Activated T-cell treated with anti-CD3 and anti-CD28 coated beads, Interleukin-2, amount 50 U/mL, for 72 hours (primary cell): ENCODE data around the gene TMEM203. TPM values are rescaled to one million over a fixed set of nuclear protein-coding genes. Genes with fewer than 3 reads are reported as not detected.

Source experiments
- ATAC-seq, 2 donors: fragments of 150-1000 bp; cut with Tn5 transposase; replicated peaks in 1 of 2; 2 replicates each; pipeline ENCODE4 v1.10.0; 2021; ENCODE audit warnings: moderate library complexity in 2 of 2, mild to moderate bottlenecking in 1 of 2
- DNase-seq, 2 donors: peaks; one replicate each; pipeline ENCODE4 v3.0.0; 2021 to 2022; ENCODE audit warnings: mixed read lengths in 1 of 2
- H3K27ac Mint-ChIP-seq: one replicate; pipeline ENCODE4 v1.8.0; 2022; ENCODE audit warnings: mild to moderate bottlenecking, moderate library complexity, mixed read lengths
- H3K27me3 Mint-ChIP-seq: one replicate; pipeline ENCODE4 v1.8.0; 2022; ENCODE audit warnings: low read depth, mixed read lengths
- H3K36me3 Mint-ChIP-seq, 2 donors: one replicate each; pipeline ENCODE4 v1.8.0; 2022; ENCODE audit warnings: mixed read lengths in 2 of 2, mild to moderate bottlenecking in 1 of 2; ENCODE audit not compliant: insufficient read depth in 2 of 2
- H3K4me1 Mint-ChIP-seq: one replicate; pipeline ENCODE4 v1.8.0; 2022; ENCODE audit warnings: low read depth, mixed read lengths
- H3K4me3 Mint-ChIP-seq, 2 donors: one replicate each; pipeline ENCODE4 v1.8.0; 2022; ENCODE audit warnings: mild to moderate bottlenecking in 2 of 2, mixed read lengths in 2 of 2, moderate library complexity in 2 of 2
- H3K9me3 Mint-ChIP-seq, 2 donors: one replicate each; pipeline ENCODE4 v1.8.0; 2022; ENCODE audit warnings: mixed read lengths in 2 of 2
- total RNA-seq, 2 donors: library from RNA; stranded (reverse); gene quantifications; one replicate each; pipeline ENCODE4 v1.2.3, GENCODE V29; 2022

Gene TMEM203
- total RNA-seq, 2 donors from 2014 or later = 27.4 to 33.3 TPM

- Mint-ChIP-seq H3K36me3 (peaks cover 0 to 2% of the 10 kb centered on the region in 2 donors), H3K27ac (no peak overlapping the region), H3K4me1 (peaks cover 6% of the 10 kb centered on the region), H3K4me3 (no peak overlapping the region), H3K27me3 (no peaks in the 10 kb centered on the region), H3K9me3 (no peaks in the 10 kb centered on the region)
- DNase-seq (no peak), ATAC-seq (no peak)
Measured at GRCh38 chr9:137215196-137215986, 9.9 kb upstream of the TMEM203 start.

GRCh38 chr9:137214620-137215019 lies 9.2 kb upstream of the TMEM203 start:
- no peak for ATAC-seq
- H3K4me3 Mint-ChIP-seq = no peak overlapping the region

GRCh38 chr9:137213160-137214060 lies 8.0 kb upstream of the TMEM203 start:
- H3K27me3 Mint-ChIP-seq = no peaks in the 10 kb centered on the region
- H3K4me1 Mint-ChIP-seq = peaks cover 6% of the 10 kb centered on the region
- H3K9me3 Mint-ChIP-seq = no peaks in the 10 kb centered on the region

More at GRCh38 chr9:137214620-137215019, 9.2 kb upstream of the TMEM203 start:
- Mint-ChIP-seq H3K27me3 (no peaks in the 10 kb centered on the region), H3K4me1 (peaks cover 6% of the 10 kb centered on the region), H3K27ac (no peak overlapping the region), H3K36me3 (peaks cover 0 to 2% of the 10 kb centered on the region in 2 donors), H3K9me3 (no peaks in the 10 kb centered on the region)
- no peak for DNase-seq

GRCh38 chr9:137212520-137212919 lies 7.1 kb upstream of the TMEM203 start:
- no peak for DNase-seq
- ATAC-seq = no peak
- H3K27me3 Mint-ChIP-seq = no peaks in the 10 kb centered on the region
- no peak overlapping the region for H3K4me3 Mint-ChIP-seq
- peaks cover 0 to 6% of the 10 kb centered on the region in 2 donors for H3K36me3 Mint-ChIP-seq
- H3K9me3 Mint-ChIP-seq = no peaks in the 10 kb centered on the region
- H3K4me1 Mint-ChIP-seq = peaks cover 9% of the 10 kb centered on the region
- H3K27ac Mint-ChIP-seq = no peak overlapping the region

More at GRCh38 chr9:137213160-137214060, 8.0 kb upstream of the TMEM203 start:
- Mint-ChIP-seq H3K4me3 (no peak overlapping the region), H3K36me3 (peaks cover 0 to 5% of the 10 kb centered on the region in 2 donors), H3K27ac (no peak overlapping the region)
- DNase-seq (no peak), ATAC-seq (no peak)

- DNase-seq = no peak
- Mint-ChIP-seq H3K4me1 (peaks cover 19% of the 10 kb centered on the region), H3K4me3 (no peak overlapping the region), H3K36me3 (peaks cover 0 to 13% of the 10 kb centered on the region in 2 donors), H3K9me3 (no peaks in the 10 kb centered on the region), H3K27ac (peak overlapping the region; percentile 61), H3K27me3 (no peaks in the 10 kb centered on the region)
- no peak for ATAC-seq
Measured at GRCh38 chr9:137211532-137211931, 6.1 kb upstream of the TMEM203 start.

- Mint-ChIP-seq H3K4me3 (peak overlapping the region; percentile 94 to 95), H3K27me3 (no peaks in the 10 kb centered on the region), H3K4me1 (peaks cover 52% of the 10 kb centered on the region), H3K27ac (peak overlapping the region; percentile 63), H3K9me3 (no peaks in the 10 kb centered on the region), H3K36me3 (peaks cover 1 to 22% of the 10 kb centered on the region in 2 donors)
- DNase-seq = no peak
- ATAC-seq = no peak
Measured at GRCh38 chr9:137206602-137207001, 1.2 kb upstream of the TMEM203 start.

- Mint-ChIP-seq H3K36me3 (peaks cover 1 to 22% of the 10 kb centered on the region in 2 donors), H3K27me3 (no peaks in the 10 kb centered on the region), H3K9me3 (no peaks in the 10 kb centered on the region), H3K4me1 (peaks cover 54% of the 10 kb centered on the region), H3K4me3 (peak overlapping the region; percentile 94 to 95), H3K27ac (peak overlapping the region; percentile 90)
- ATAC-seq (no peak), DNase-seq (no peak)
Measured at GRCh38 chr9:137204731-137205125, 720 bp downstream of the TMEM203 start.

GRCh38 chr9:137202966-137203365 lies 2.5 kb downstream of the TMEM203 start:
- Mint-ChIP-seq H3K27me3 (no peaks in the 10 kb centered on the region), H3K36me3 (peaks cover 1 to 20% of the 10 kb centered on the region in 2 donors), H3K9me3 (no peaks in the 10 kb centered on the region), H3K4me3 (peak overlapping the region in 1 of 2 donors; percentile 10), H3K4me1 (peaks cover 59% of the 10 kb centered on the region), H3K27ac (no peak overlapping the region)
- no peak for ATAC-seq
- DNase-seq = no peak

GRCh38 chr9:137201205-137201868 lies 4.1 kb downstream of the TMEM203 start:
- Mint-ChIP-seq H3K9me3 (no peaks in the 10 kb centered on the region), H3K27ac (peak overlapping the region; percentile 28), H3K27me3 (no peaks in the 10 kb centered on the region), H3K36me3 (peaks cover 1 to 9% of the 10 kb centered on the region in 2 donors), H3K4me1 (peaks cover 43% of the 10 kb centered on the region), H3K4me3 (peak overlapping the region; percentile 91 to 93)
- ATAC-seq (no peak), DNase-seq (no peak)

GRCh38 chr9:137200311-137201204 lies 4.9 kb downstream of the TMEM203 start, which contains the start of gene TPRN:
Gene TPRN (minus strand): TSS chr9:137200741. CDS start chr9:137200711, 30 bp downstream.
- DNase-seq = peak; percentile 99 to 100
- peaks cover 36% of the 10 kb centered on the region for H3K4me1 Mint-ChIP-seq
- H3K27ac Mint-ChIP-seq = peak within 1 kb of the TSS; percentile 28
- H3K4me3 Mint-ChIP-seq = peak within 1 kb of the TSS; percentile 91 to 93
- H3K9me3 Mint-ChIP-seq = no peaks in the 10 kb centered on the region
- H3K27me3 Mint-ChIP-seq = no peaks in the 10 kb centered on the region
- H3K36me3 Mint-ChIP-seq = peaks cover 1 to 8% of the 10 kb centered on the region in 2 donors
- peak; percentile 94 for ATAC-seq

GRCh38 chr9:137199411-137200121 lies 5.9 kb downstream of the TMEM203 start:
- no peak overlapping the region for H3K27ac Mint-ChIP-seq
- ATAC-seq = no peak

More at GRCh38 chr9:137199411-137200121, 5.9 kb downstream of the TMEM203 start:
- H3K36me3 Mint-ChIP-seq = peaks cover 0 to 4% of the 10 kb centered on the region in 2 donors
- no peak for DNase-seq
- H3K4me3 Mint-ChIP-seq = peak overlapping the region; percentile 84 to 89
- H3K4me1 Mint-ChIP-seq = peaks cover 34% of the 10 kb centered on the region
- H3K9me3 Mint-ChIP-seq = no peaks in the 10 kb centered on the region
- no peaks in the 10 kb centered on the region for H3K27me3 Mint-ChIP-seq
